Transverse colon (tissue), 4 donors: ENCODE measurements around the gene LMTK3.

Experiments used
- CTCF ChIP-seq, 5 experiments: fragments of 200-600 bp in 3 of 5; fragments of 450-650 bp in 2 of 5; sonication (generic) in 3 of 5; IDR thresholded peaks; 1 replicate in 2 of 5; 2 replicates in 3 of 5; pipeline ENCODE4 v1.5.1; 2016 to 2017; ENCODE audit warnings: antibody characterized with exemption in 5 of 5, inconsistent platforms in 3 of 5, mild to moderate bottlenecking in 2 of 5, moderate library complexity in 1 of 5
- POLR2A ChIP-seq: fragments of 450-650 bp; IDR thresholded peaks from one replicate; pipeline ENCODE4 v1.6.1; 2016; ENCODE audit warnings: antibody characterized with exemption, mild to moderate bottlenecking, moderate library complexity
- POLR2AphosphoS5 ChIP-seq, 3 donors: sonication (generic); formaldehyde crosslinking; IDR thresholded peaks; one replicate each; pipeline ENCODE4 v1.6.1; 2016; ENCODE audit warnings: antibody characterized with exemption in 3 of 3

GRCh38 chr19:48458016-48458415 lies 53.6 kb downstream of the LMTK3 start:
- TF ChIP-seq CTCF (IDR thresholded peaks at IDR 0.05) (no peak), POLR2A (no peak), POLR2AphosphoS5 (IDR thresholded peaks at IDR 0.05) (no peak)
